ENCODE data around the gene RBM33. TPM values are rescaled to one million over a fixed set of nuclear protein-coding genes. Genes with fewer than 3 reads are reported as not detected.

Gene RBM33
- total and polyA plus RNA-seq, 2 of the 8 experiments (the other 6 are each of a cell fraction or from before 2014, with no cell fraction given): 16.5 to 64.6 TPM

- Histone ChIP-seq H3K18ac (ENCODE audit: extremely low read depth, low read length) (no peak overlapping the region), H4K91ac (replicated peaks; ENCODE audit: insufficient read length, low read length) (no peak overlapping the region), H3K23ac (ENCODE audit: insufficient read length) (no peak overlapping the region), H3K9ac (replicated peaks in 1 of 4; ENCODE audit: extremely low read depth in 1 of 4, low read depth in 3 of 4, low read length in 3 of 4) (no peak overlapping the region), H3K4me1 (replicated peaks in 1 of 4; ENCODE audit: control insufficient read depth in 3 of 4, insufficient read depth in 4 of 4, low read length in 3 of 4) (no peaks in the 10 kb centered on the region), H2BK15ac (ENCODE audit: low read length) (no peak overlapping the region), H3K23me2 (ENCODE audit: low read depth, low read length) (peaks cover 9% of the 10 kb centered on the region), H4K5ac (ENCODE audit: insufficient read length, low read depth, low read length) (no peak overlapping the region), H3K79me1 (ENCODE audit: low read depth, low read length) (0 out of 2 replicates have a peak, but pooled peaks cover 2% of the 10 kb centered on the region), H4K20me1 (replicated peaks in 1 of 2; ENCODE audit: control insufficient read depth in 1 of 2, insufficient read depth in 2 of 2, low read length in 2 of 2) (peaks cover 0 to 7% of the 10 kb centered on the region in 2 experiments), H3K27ac (ENCODE audit: low read depth, low read length) (no peak overlapping the region), H4K8ac (ENCODE audit: extremely low read depth, insufficient read depth, low read length) (no peak overlapping the region), H3K36me3 (ENCODE audit: control insufficient read depth in 2 of 4, insufficient read depth in 4 of 4, low read length in 3 of 4) (no peaks in the 10 kb centered on the region), H2BK12ac (ENCODE audit: low read depth, low read length) (no peak overlapping the region), H2BK5ac (ENCODE audit: low read depth, low read length) (no peak overlapping the region), H3K4me2 (ENCODE audit: insufficient read depth in 1 of 2, low read depth in 2 of 2, low read length in 2 of 2) (no peak overlapping the region), H2AK5ac (ENCODE audit: low read depth, low read length) (no peak overlapping the region), H3K56ac (replicated peaks; ENCODE audit: insufficient read length, low read depth, low read length) (no peak overlapping the region), H2BK120ac (replicated peaks; ENCODE audit: low read depth, low read length) (no peak overlapping the region), H2AFZ (ENCODE audit: low read length) (no peak overlapping the region), H3K4ac (replicated peaks; ENCODE audit: insufficient read length, low read depth, low read length) (no peak overlapping the region), H3K79me2 (ENCODE audit: control insufficient read depth in 1 of 2, insufficient read depth in 2 of 2, low read length in 2 of 2) (no peaks in the 10 kb centered on the region), H3K14ac (ENCODE audit: insufficient read length) (no peak overlapping the region), H3K4me3 (ENCODE audit: extremely low read depth in 1 of 4, insufficient read depth in 2 of 4, low read depth in 3 of 4, low read length in 4 of 4) (no peak overlapping the region), H3K9me3 (ENCODE audit: insufficient read depth in 2 of 2, low read depth in 1 of 2, low read length in 1 of 2) (peaks cover 5 to 7% of the 10 kb centered on the region in 2 experiments; a peak in 1 of 4 replicates), H3K27me3 (replicated peaks in 1 of 4; ENCODE audit: control insufficient read depth in 3 of 4, extremely low read depth in 1 of 4, insufficient read depth in 3 of 4, low read length in 3 of 4) (peaks cover 0 to 32% (median 22%) of the 10 kb centered on the region in 4 experiments; a peak in 6 of 7 replicates), H2BK20ac (ENCODE audit: low read length) (no peak overlapping the region)
- CTCF ChIA-PET (ENCODE audit: partially characterized antibody): interaction anchor here (0.6 kb wide), 1 partner anchor 1073 kb away, joined by 4 read pairs; no protein-coding TSS in a partner anchor
- WGBS, 2 experiments (ENCODE audit: extremely low coverage in 1 of 2, insufficient coverage in 1 of 2, insufficient read length in 1 of 2, insufficient replicate concordance in 2 of 2, low coverage in 1 of 2, low lambda C conversion rate in 2 of 2, missing lambda C conversion rate in 1 of 2): 90% methylated on average over 7 of the region's 9 CpGs; no CpG with 5 or more reads in 1 of the 2 experiments
- FAIRE-seq (no peak), DNase-seq (ENCODE audit: low read depth in 1 of 2, low spot score in 2 of 2) (no peak)
- TF ChIP-seq GTF2F1 (IDR thresholded peaks at IDR 0.05; ENCODE audit: borderline replicate concordance, low read depth, low read length) (no peak), KDM1A (IDR thresholded peaks at IDR 0.05; ENCODE audit: borderline replicate concordance, low read length) (no peak), SP4 (IDR thresholded peaks at IDR 0.05; ENCODE audit: low read length) (no peak), RAD21 (IDR thresholded peaks at IDR 0.05 in 1 of 2, conservative IDR thresholded peaks at IDR 0.05 in 1 of 2; ENCODE audit: low read depth in 2 of 2, low read length in 2 of 2) (no peak), NRF1 (IDR thresholded peaks at IDR 0.05; ENCODE audit: low read depth, low read length) (no peak), HDAC6 (IDR thresholded peaks at IDR 0.05; ENCODE audit: low read depth, low read length) (no peak), POU5F1 (IDR thresholded peaks at IDR 0.05; ENCODE audit: low read depth, low read length) (no peak), EP300 (IDR thresholded peaks at IDR 0.05; ENCODE audit: borderline replicate concordance in 1 of 2, low read depth in 2 of 2, low read length in 2 of 2) (no peak), NANOG (IDR thresholded peaks at IDR 0.05; ENCODE audit: insufficient read depth, low read depth, low read length, poor library complexity, severe bottlenecking) (no peak)
- POLR2A ChIA-PET (ENCODE audit: partially characterized antibody): no interaction called here
Measured at GRCh38 chr7:155794196-155794595, 149.7 kb downstream of the RBM33 start.
